ENCODE data around the gene KDM4B. TPM values are rescaled to one million over a fixed set of nuclear protein-coding genes. Genes with fewer than 3 reads are reported as not detected.
A peak's percentile ranks its signal among the peaks of the same experiment; 100 is the strongest.

KDM4B gene
- total RNA-seq, 1 experiment from 2014 or later, result 43.7 TPM

GRCh38 chr19:5120833-5121232 is 151.9 kb downstream of the KDM4B start:
- H3K4me3 Mint-ChIP-seq, result no peak overlapping the region
- Histone ChIP-seq H2BK15ac (ENCODE audit: low read depth, low read length) (no peak overlapping the region), H3K27me3 (ENCODE audit: insufficient read depth, low read length) (no peaks in the 10 kb centered on the region), H4K5ac (ENCODE audit: insufficient read length, low read depth, low read length) (no peak overlapping the region), H2BK12ac (ENCODE audit: insufficient read length, low read depth, low read length) (no peak overlapping the region), H3K9me3 (ENCODE audit: control insufficient read depth, low read depth, low read length) (no peaks in the 10 kb centered on the region), H3T11ph (ENCODE audit: low read length) (no peak overlapping the region), H3K4me1 (ENCODE audit: insufficient read depth, low read length) (no peaks in the 10 kb centered on the region; the same call in 1 of the 2 replicates), H4K91ac (ENCODE audit: insufficient read length, low read depth, low read length) (no peak overlapping the region), H3K4ac (ENCODE audit: low read depth, low read length) (no peak overlapping the region), H2AK5ac (ENCODE audit: insufficient read length, low read length) (no peak overlapping the region), H3K23me2 (ENCODE audit: insufficient read length, low read depth, low read length, poor library complexity, severe bottlenecking) (no peaks in the 10 kb centered on the region), H3K27ac (ENCODE audit: insufficient read length, low read depth, low read length) (no peak overlapping the region), H2BK20ac (ENCODE audit: low read depth, low read length, poor library complexity, severe bottlenecking) (no peak overlapping the region), H2BK5ac (ENCODE audit: insufficient read length, low read length) (no peak overlapping the region), H4K8ac (replicated peaks; ENCODE audit: insufficient read length, low read depth, low read length) (no peak overlapping the region), H3K9ac (ENCODE audit: extremely low read depth, insufficient read length, low read length) (no peak overlapping the region), H3K79me2 (ENCODE audit: insufficient read depth, low read length) (no peaks in the 10 kb centered on the region), H3K79me1 (ENCODE audit: insufficient read depth, low read depth, low read length, poor library complexity, severe bottlenecking) (no peaks in the 10 kb centered on the region), H4K20me1 (ENCODE audit: control insufficient read depth, insufficient read depth, insufficient read length) (no peaks in the 10 kb centered on the region), H2BK120ac (ENCODE audit: low read depth, low read length, poor library complexity, severe bottlenecking) (no peak overlapping the region), H2AFZ (ENCODE audit: low read length) (no peak overlapping the region), H3K23ac (ENCODE audit: insufficient read length, low read depth, low read length) (no peak overlapping the region), H3K18ac (ENCODE audit: insufficient read length, low read depth, low read length) (no peak overlapping the region), H3K56ac (ENCODE audit: insufficient read length, low read depth, low read length) (no peak overlapping the region), H3K14ac (ENCODE audit: insufficient read depth, low read length) (no peak overlapping the region; the same call in 1 of the 2 replicates), H3K4me2 (ENCODE audit: insufficient read depth, insufficient read length, low read length) (no peak overlapping the region)
- peak overlapping the region; percentile 5 to 82 (median 75); a peak in 5 of 7 replicates for H3K27ac Mint-ChIP-seq
- H3K4me1 Mint-ChIP-seq, result peaks cover 30 to 54% of the 10 kb centered on the region in 2 experiments
- H3K9me3 Mint-ChIP-seq, result peaks cover 5 to 6% of the 10 kb centered on the region in 2 experiments; a peak in 4 of 5 replicates
- DNase-seq, result no peak
- no peaks in the 10 kb centered on the region; the same call in 1 of the 2 replicates for H3K27me3 Mint-ChIP-seq (ENCODE audit: low read depth)
- no CpG with 5 or more reads among the region's 9 CpGs for WGBS (ENCODE audit: extremely low coverage, insufficient read length, low lambda C conversion rate)
- H3K36me3 Mint-ChIP-seq (ENCODE audit: insufficient read depth in 1 of 3, low read depth in 3 of 3), result peaks cover 14 to 35% (median 32%) of the 10 kb centered on the region in 3 experiments
- no peak for TF ChIP-seq CTCF (conservative IDR thresholded peaks at IDR 0.05)
